ENCODE results near the gene ANKRD33B. TPM values are rescaled to one million over a fixed set of nuclear protein-coding genes. Genes with fewer than 3 reads are reported as not detected.

The ANKRD33B gene
- total and polyA plus RNA-seq, 2 experiments from 2014 or later = 2.9 to 15.4 TPM

GRCh38 chr5:10611290-10611689 lies 47.4 kb downstream of the ANKRD33B start:
- no peak for ATAC-seq
- H3K9me3 Mint-ChIP-seq = no peaks in the 10 kb centered on the region; the same call in 2 of the 3 replicates
- Histone ChIP-seq H3K27ac (ENCODE audit: low read depth) (0 out of 2 replicates have a peak overlapping the region, but pooled peaks have one; percentile 14), H3K4me1 (ENCODE audit: insufficient read depth) (peaks cover 15% of the 10 kb centered on the region), H3K9me2 (ENCODE audit: insufficient read depth) (no peaks in the 10 kb centered on the region), H3K79me2 (replicated peaks; ENCODE audit: insufficient read depth) (no peaks in the 10 kb centered on the region), H3F3A (replicated peaks; ENCODE audit: low read depth) (no peaks in the 10 kb centered on the region), H2AFZ (peak overlapping the region; percentile 10; the same call in 1 of the 2 replicates), H4K20me1 (replicated peaks; ENCODE audit: insufficient read depth) (no peaks in the 10 kb centered on the region; the same call in 1 of the 2 replicates), H3K4me3 (no peak overlapping the region), H3K4me2 (no peak overlapping the region), H3K27me3 (ENCODE audit: insufficient read depth) (no peaks in the 10 kb centered on the region), H3K36me3 (ENCODE audit: insufficient read depth) (no peaks in the 10 kb centered on the region)
- peaks cover 2% of the 10 kb centered on the region for H3K27me3 Mint-ChIP-seq (ENCODE audit: insufficient read depth, low read depth, poor library complexity)
- H3K36me3 Mint-ChIP-seq (ENCODE audit: low read depth) = no peaks in the 10 kb centered on the region
- H3K4me3 Mint-ChIP-seq = no peak overlapping the region
- peaks cover 35% of the 10 kb centered on the region for H3K4me1 Mint-ChIP-seq
- DNase-seq (ENCODE audit: low spot score) = no peak
- H3K27ac Mint-ChIP-seq = no peak overlapping the region
- no peak for TF ChIP-seq ZNF114 (CRISPR knock-in tag; IDR thresholded peaks at IDR 0.05)
- no peak for TF ChIP-seq NANOG (IDR thresholded peaks at IDR 0.05; ENCODE audit: borderline replicate concordance)
- no peak for TF ChIP-seq EZH2 (IDR thresholded peaks at IDR 0.05; ENCODE audit: low read depth, unreplicated experiment)
- TF ChIP-seq ZNF331 (CRISPR knock-in tag; IDR thresholded peaks at IDR 0.05; ENCODE audit: low read depth) = no peak
- no peak for TF ChIP-seq STAT1 (IDR thresholded peaks at IDR 0.05; ENCODE audit: unreplicated experiment)
- no peak for TF ChIP-seq ETS1 (IDR thresholded peaks at IDR 0.05)
- TF ChIP-seq CTCF (conservative IDR thresholded peaks at IDR 0.05; ENCODE audit: low read depth in 2 of 2) = no peak
- TF ChIP-seq EZH2phosphoT487 (IDR thresholded peaks at IDR 0.05; ENCODE audit: unreplicated experiment) = no peak
- no peak for TF ChIP-seq ZNF462 (CRISPR knock-in tag; IDR thresholded peaks at IDR 0.05)
- TF ChIP-seq CREB1 (CRISPR knock-in tag; IDR thresholded peaks at IDR 0.05; ENCODE audit: low read depth) = no peak

All from GM23338 (cell line).